B cell (primary cell): ENCODE measurements around the gene MRPL24. TPM values are rescaled to one million over a fixed set of nuclear protein-coding genes. Genes with fewer than 3 reads are reported as not detected.

Experiments used
- ATAC-seq: fragments of 200-7000 bp; cut with Tn5 transposase; one replicate; pipeline ENCODE4 v1.10.0; 2021; ENCODE audit warnings: low read depth, mild to moderate bottlenecking, moderate number of reproducible peaks, moderate library complexity
- CTCF ChIA-PET: fragments of 350-600 bp; sonication (Branson Sonifier 250); formaldehyde crosslinking; loops from one replicate; lab custom pipeline; 2021; ENCODE audit warnings: antibody characterized with exemption, inconsistent platforms; lab: Charles Lee
- POLR2A ChIA-PET: fragments of 350-600 bp; sonication (Branson Sonifier 250); formaldehyde crosslinking; loops from one replicate; lab custom pipeline; 2021; ENCODE audit warnings: antibody characterized with exemption; lab: Charles Lee
- DNase-seq: peaks from one replicate; pipeline ENCODE4 v3.0.0; 2013
- H2AFZ ChIP-seq: 2 replicates; pipeline ENCODE4 v1.6.1; 2012; ENCODE audit warnings: mild to moderate bottlenecking, low read depth, low read length; ENCODE audit not compliant: insufficient read depth, poor library complexity, severe bottlenecking
- H3K27ac ChIP-seq, 2 donors: 1 replicate in 1 of 2; 2 replicates in 1 of 2; pipeline ENCODE4 v1.5.1; 2012 to 2013; ENCODE audit warnings: low read length in 2 of 2, mild to moderate bottlenecking in 2 of 2, moderate library complexity in 1 of 2
- H3K27me3 ChIP-seq, 4 experiments: fragments of 200-600 bp in 1 of 4; sonication (generic) in 1 of 4; replicated peaks in 1 of 4; 1 replicate in 2 of 4; 2 replicates in 2 of 4; pipeline versions ENCODE4 v1.6.1 to v1.7.0; 2013 to 2016; ENCODE audit warnings: low read length in 3 of 4, mild to moderate bottlenecking in 2 of 4, mixed read lengths in 1 of 4, moderate library complexity in 1 of 4; ENCODE audit not compliant: insufficient read depth in 4 of 4, control insufficient read depth in 3 of 4; ENCODE audit errors: control extremely low read depth in 1 of 4
- H3K36me3 ChIP-seq, 2 experiments: replicated peaks in 1 of 2; 1 replicate in 1 of 2; 2 replicates in 1 of 2; pipeline versions ENCODE4 v1.6.1 to v1.7.1; 2013; ENCODE audit warnings: low read length in 1 of 2; ENCODE audit not compliant: insufficient read depth in 2 of 2, control insufficient read depth in 1 of 2; ENCODE audit errors: control extremely low read depth in 1 of 2, extremely low read depth in 1 of 2
- H3K4me1 ChIP-seq, 2 donors: fragments of 200-600 bp in 1 of 2; sonication (generic) in 1 of 2; 1 replicate in 1 of 2; 2 replicates in 1 of 2; pipeline versions ENCODE4 v1.5.1 to v1.6.1; 2013 to 2017; ENCODE audit warnings: low read length in 2 of 2; ENCODE audit not compliant: control insufficient read depth in 2 of 2, insufficient read depth in 2 of 2
- H3K4me2 ChIP-seq: replicated peaks from 2 replicates; pipeline ENCODE3; 2012; ENCODE audit warnings: mild to moderate bottlenecking, low read depth, low read length; ENCODE audit not compliant: poor library complexity, severe bottlenecking
- H3K4me3 ChIP-seq, 5 experiments: fragments of 200-600 bp in 1 of 5; sonication (generic) in 1 of 5; 1 replicate in 3 of 5; 2 replicates in 2 of 5; pipeline versions ENCODE4 v1.5.1 to v1.7.0; 2011 to 2016; ENCODE audit warnings: low read length in 4 of 5, mild to moderate bottlenecking in 4 of 5, low read depth in 2 of 5, control low read depth in 1 of 5, moderate library complexity in 1 of 5; ENCODE audit not compliant: insufficient read depth in 1 of 5; ENCODE audit errors: control extremely low read depth in 1 of 5, extremely low read depth in 1 of 5
- H3K79me2 ChIP-seq: fragments of 200-600 bp; sonication (generic); one replicate; pipeline ENCODE4 v1.6.0; 2016; ENCODE audit warnings: low read length; ENCODE audit not compliant: control insufficient read depth, insufficient read depth
- H3K9ac ChIP-seq: fragments of 200-600 bp; sonication (generic); 2 replicates; pipeline ENCODE4 v1.6.1; 2017; ENCODE audit warnings: mild to moderate bottlenecking, low read length, moderate library complexity
- H3K9me3 ChIP-seq, 3 donors: one replicate each; pipeline versions ENCODE4 v1.6.1 to v1.7.1; 2013; ENCODE audit warnings: low read length in 2 of 3; ENCODE audit not compliant: control insufficient read depth in 2 of 3, insufficient read depth in 1 of 3; ENCODE audit errors: control extremely low read depth in 1 of 3
- H4K20me1 ChIP-seq: 2 replicates; pipeline ENCODE4 v1.6.0; 2012; ENCODE audit warnings: mild to moderate bottlenecking, low read length; ENCODE audit not compliant: insufficient read depth, control insufficient read depth, poor library complexity, severe bottlenecking
- H3K27ac Mint-ChIP-seq: one replicate; pipeline ENCODE4 v1.8.0; 2021; ENCODE audit warnings: mixed read lengths
- H3K27me3 Mint-ChIP-seq: one replicate; pipeline ENCODE4 v1.8.0; 2021; ENCODE audit warnings: mixed read lengths
- H3K4me1 Mint-ChIP-seq: one replicate; pipeline ENCODE4 v1.8.0; 2021; ENCODE audit warnings: mixed read lengths
- H3K4me3 Mint-ChIP-seq: one replicate; pipeline ENCODE4 v1.8.0; 2021; ENCODE audit warnings: mixed read lengths
- H3K9me3 Mint-ChIP-seq: one replicate; pipeline ENCODE4 v1.8.0; 2022; ENCODE audit warnings: mixed read lengths; ENCODE audit not compliant: insufficient read depth
- CTCF ChIP-seq: fragments of 200-600 bp; IDR thresholded peaks from one replicate; pipeline ENCODE4 v1.8.0; 2022; ENCODE audit warnings: antibody characterized with exemption, mild to moderate bottlenecking
- EZH2 ChIP-seq: IDR thresholded peaks from 2 replicates; pipeline ENCODE4 v1.6.1; 2012; ENCODE audit warnings: borderline replicate concordance, low read depth, mild to moderate bottlenecking, moderate library complexity, low read length; ENCODE audit not compliant: insufficient read depth, poor library complexity, severe bottlenecking
- WGBS: methylation state at CpG from one replicate; pipeline ENCODE4 v1.1.5; 2013; ENCODE audit warnings: missing lambda C conversion rate; ENCODE audit not compliant: insufficient coverage; 5-methylcytosine and 5-hydroxymethylcytosine counted together
- intact Hi-C: fragments of 100-400 bp; cut with micrococcal nuclease; formaldehyde crosslinking; loops from one replicate; pipeline ENCODE4 v1.10.0; 2022
- polyA plus RNA-seq: library from polyadenylated mRNA; depleted of rRNA; stranded (reverse); fragments of >200 nt; gene quantifications from 2 replicates; pipeline ENCODE4 v1.2.3, GENCODE V29; 2012
- total RNA-seq, 2 donors: library from RNA; stranded (reverse); fragments of 120-200 nt in 1 of 2; gene quantifications; 1 replicate in 1 of 2; 2 replicates in 1 of 2; pipeline versions ENCODE4 v1.2.3 to v1.2.4, GENCODE V29; 2013 to 2022

Gene MRPL24
- total and polyA plus RNA-seq, 2 donors (not counting 1 experiment from before 2014, with no cell fraction given), result 34.6 to 39.4 TPM

- H4K20me1 ChIP-seq, result no peaks in the 10 kb centered on the region
- ChIA-PET POLR2A (no interaction called here), CTCF (interaction anchor here (0.7 to 3.4 kb wide), 2 partner anchors 8 to 30 kb away, joined by 3 to 12 read pairs; no protein-coding TSS in a partner anchor)
- no peak overlapping the region for H2AFZ ChIP-seq
- ATAC-seq, result no peak
- H3K27me3 ChIP-seq, result peaks cover 0 to 57% (median 23%) of the 10 kb centered on the region in 4 experiments
- H3K4me1 ChIP-seq, result peaks cover 0 to 6% of the 10 kb centered on the region in 2 donors
- Mint-ChIP-seq H3K4me3 (no peak overlapping the region), H3K9me3 (no peaks in the 10 kb centered on the region), H3K27ac (no peak overlapping the region), H3K27me3 (peaks cover 55% of the 10 kb centered on the region), H3K4me1 (peaks cover 4% of the 10 kb centered on the region)
- H3K4me2 ChIP-seq, result no peak overlapping the region
- no peaks in the 10 kb centered on the region for H3K9me3 ChIP-seq
- no peak overlapping the region for H3K4me3 ChIP-seq
- H3K36me3 ChIP-seq, result no peaks in the 10 kb centered on the region
- intact Hi-C loops, result no loop called here
- H3K27ac ChIP-seq, result no peak overlapping the region
- 94% methylated on average over 8 of the region's 8 CpGs for WGBS
- H3K79me2 ChIP-seq, result no peaks in the 10 kb centered on the region
- TF ChIP-seq EZH2 (no peak), CTCF (no peak)
- DNase-seq, result no peak
- no peak overlapping the region for H3K9ac ChIP-seq
These were observed 43.4 kb downstream of the MRPL24 start for GRCh38 chr1:156697481-156697880.

DNA sequence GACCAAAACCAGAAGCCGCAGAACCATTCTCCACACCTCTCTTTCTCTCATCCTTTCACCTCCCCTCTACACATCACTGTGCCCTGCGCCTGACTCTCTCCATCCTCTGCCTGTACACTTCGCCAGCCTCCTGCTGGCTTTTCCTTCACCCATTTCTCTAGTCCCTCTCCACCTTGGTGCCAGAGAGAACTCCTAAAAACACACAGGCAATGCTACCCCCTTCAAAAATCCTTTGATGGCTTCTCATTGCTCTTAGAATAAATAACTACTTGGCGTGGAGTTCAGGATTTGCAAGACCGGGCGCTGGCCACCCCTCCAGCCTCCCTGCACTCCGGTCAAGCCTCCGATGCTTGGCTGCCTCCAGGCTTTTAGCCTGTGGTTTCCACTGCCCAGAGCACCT lies 44.1 kb downstream of the MRPL24 start:
- POLR2A ChIA-PET, result no interaction called here
- H3K9ac ChIP-seq, result no peak overlapping the region
- no peak for TF ChIP-seq CTCF
- TF ChIP-seq EZH2, result no peak
- no peak overlapping the region for H3K4me3 Mint-ChIP-seq
- H3K27ac Mint-ChIP-seq, result no peak overlapping the region
- H3K4me1 Mint-ChIP-seq, result peaks cover 12% of the 10 kb centered on the region
- intact Hi-C loops, result no loop called here
- WGBS, result 99% methylated on average over 6 of the region's 8 CpGs
- CTCF ChIA-PET, result no interaction called here
- no peaks in the 10 kb centered on the region for H3K79me2 ChIP-seq
- H3K27ac ChIP-seq, result no peak overlapping the region
- H3K4me1 ChIP-seq, result peaks cover 0 to 11% of the 10 kb centered on the region in 2 donors
- DNase-seq (no peak), ATAC-seq (no peak)
- peaks cover 62% of the 10 kb centered on the region for H3K27me3 Mint-ChIP-seq
- no peaks in the 10 kb centered on the region for H3K9me3 ChIP-seq
- H3K4me3 ChIP-seq, result no peak overlapping the region
- no peak overlapping the region for H3K4me2 ChIP-seq
- H3K27me3 ChIP-seq, result peaks cover 0 to 62% (median 26%) of the 10 kb centered on the region in 4 experiments
- H4K20me1 ChIP-seq, result no peaks in the 10 kb centered on the region
- H3K36me3 ChIP-seq, result no peaks in the 10 kb centered on the region
- no peak overlapping the region for H2AFZ ChIP-seq
- no peaks in the 10 kb centered on the region for H3K9me3 Mint-ChIP-seq
